Subcutaneous adipose tissue (tissue), 4 donors: ENCODE results near the gene SNTG2. TPM values are rescaled to one million over a fixed set of nuclear protein-coding genes. Genes with fewer than 3 reads are reported as not detected.

ENCODE experiments used
- CTCF ChIP-seq: fragments of 450-650 bp; IDR thresholded peaks from one replicate; pipeline ENCODE4 v1.5.1; 2016; ENCODE audit warnings: low read depth, mild to moderate bottlenecking, control low read depth, antibody characterized with exemption, moderate library complexity
- total RNA-seq, 4 donors: library from RNA; depleted of rRNA; stranded (reverse); fragments of >200 nt; gene quantifications; one replicate each; pipeline ENCODE4 v1.1.0, GENCODE V29; 2016

The SNTG2 gene
- total RNA-seq, 4 donors from 2014 or later, result 4.2 to 17.4 (median 11.3) TPM

DNA sequence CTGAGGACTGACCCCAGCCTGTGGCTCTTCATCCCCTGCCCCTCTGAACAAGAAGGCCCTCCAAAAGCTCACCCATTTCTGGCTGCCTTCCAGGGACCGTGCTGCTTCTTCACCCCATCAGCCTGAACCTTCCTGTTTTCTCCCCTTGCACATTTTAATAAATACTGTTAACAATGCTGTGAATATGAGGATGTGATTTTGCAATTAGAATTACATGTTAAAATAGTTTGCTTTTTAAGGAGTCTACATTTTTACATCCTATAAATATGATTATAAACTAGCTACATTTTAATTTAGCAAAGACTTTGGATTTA, 4.0 kb downstream of the SNTG2 start:
- no peak for TF ChIP-seq CTCF

- TF ChIP-seq CTCF, result no peak
Observed at GRCh38 chr2:955829-956731, 5.4 kb downstream of the SNTG2 start.

DNA sequence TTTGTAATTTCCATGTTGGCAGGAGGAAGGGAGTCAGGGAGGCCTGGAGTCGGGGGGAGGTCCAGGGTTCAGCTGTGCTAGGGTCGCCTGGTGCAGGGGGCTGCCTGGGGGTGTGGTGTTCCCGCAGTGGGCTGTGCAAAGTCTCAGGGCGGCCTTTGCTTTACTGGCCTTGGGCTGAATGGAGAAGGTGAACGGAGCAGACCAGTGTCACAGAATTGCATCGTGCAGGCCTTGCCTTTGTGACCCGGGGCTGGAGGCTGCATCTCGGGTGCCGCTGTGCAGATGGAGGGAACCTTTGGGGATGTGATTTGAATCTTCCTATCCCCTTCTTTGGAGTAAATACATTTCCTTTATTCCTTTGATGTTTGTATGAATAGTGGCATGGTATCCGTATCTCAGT, 8.8 kb downstream of the SNTG2 start:
- TF ChIP-seq CTCF, result no peak

- TF ChIP-seq CTCF, result no peak
Observed at GRCh38 chr2:960061-960736, 9.6 kb downstream of the SNTG2 start.

DNA sequence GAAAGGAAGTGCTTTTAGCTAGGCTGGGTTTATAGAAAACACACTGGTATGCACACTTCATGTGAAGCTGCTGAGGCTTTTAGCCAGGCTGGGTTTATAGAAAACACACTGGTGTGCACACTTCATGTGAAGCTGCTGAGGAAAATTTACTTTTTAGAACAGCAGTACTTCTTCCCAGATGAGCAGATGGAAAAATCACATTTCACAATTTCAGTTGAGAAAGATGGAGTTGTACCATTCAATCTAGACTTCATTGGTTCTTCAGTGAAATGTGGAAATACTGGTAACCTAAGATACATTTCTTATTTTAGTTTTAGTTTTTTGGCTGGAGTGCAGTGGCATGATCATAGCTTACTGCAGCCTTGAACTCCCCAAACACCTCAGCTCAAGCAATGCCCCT, 11.1 kb downstream of the SNTG2 start:
- no peak for TF ChIP-seq CTCF

- no peak for TF ChIP-seq CTCF
Observed at GRCh38 chr2:963876-964275, 13.2 kb downstream of the SNTG2 start.

- no peak for TF ChIP-seq CTCF
Observed at GRCh38 chr2:964562-964961, 13.9 kb downstream of the SNTG2 start.
